GM12892 (cell line): ENCODE data around the gene LIMA1.

Experiments
- POLR2A ChIP-seq: IDR thresholded peaks from 2 replicates; pipeline ENCODE4 v1.6.1; 2011; ENCODE audit warnings: low read depth, low read length, control low read depth
- POLR2AphosphoS5 ChIP-seq: IDR thresholded peaks from 2 replicates; pipeline ENCODE4 v1.6.1; 2011; ENCODE audit warnings: low read depth, low read length, control low read depth
- TAF1 ChIP-seq: IDR thresholded peaks from 2 replicates; pipeline ENCODE4 v1.6.1; 2011; ENCODE audit warnings: low read depth, mild to moderate bottlenecking, control low read depth, low read length, borderline replicate concordance

DNA sequence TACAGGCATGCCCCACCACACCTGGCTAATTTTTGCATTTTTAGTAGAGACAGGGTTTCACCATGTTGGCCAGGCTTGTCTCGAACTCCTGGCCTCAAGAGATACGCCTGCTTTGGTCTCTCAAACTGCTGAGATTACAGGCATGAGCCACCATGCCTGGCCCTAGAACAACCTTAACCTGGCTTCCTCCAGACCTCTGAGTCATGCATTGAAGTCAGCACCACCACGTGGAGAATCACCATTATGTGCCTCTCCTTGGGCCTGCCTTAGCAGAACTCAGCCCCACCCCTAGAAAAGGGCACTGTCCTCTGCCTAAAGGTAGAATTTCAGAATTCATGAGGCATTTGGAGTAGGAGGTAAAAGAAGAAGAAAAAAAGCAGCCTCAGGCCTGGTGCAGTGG, 49.0 kb downstream of the LIMA1 start:
- TF ChIP-seq POLR2A = no peak
- no peak for TF ChIP-seq TAF1
- no peak for TF ChIP-seq POLR2AphosphoS5
